ENCODE data around the gene PLEKHD1. TPM values are rescaled to one million over a fixed set of nuclear protein-coding genes. Genes with fewer than 3 reads are reported as not detected.

The PLEKHD1 gene
- total RNA-seq, 4 donors from 2014 or later, result not detected

- no peak overlapping the region for H3K27ac ChIP-seq
- H3K4me1 ChIP-seq, result no peaks in the 10 kb centered on the region
- H3K9me3 ChIP-seq, result no peaks in the 10 kb centered on the region
- no peak for TF ChIP-seq POLR2A (IDR thresholded peaks at IDR 0.05)
- TF ChIP-seq CTCF (IDR thresholded peaks at IDR 0.05), result no peak
- H3K4me3 ChIP-seq, result no peak overlapping the region
- no peaks in the 10 kb centered on the region for H3K27me3 ChIP-seq
- H3K36me3 ChIP-seq, result peaks cover 0 to 29% (median 0%) of the 10 kb centered on the region in 3 donors
- no peak for DNase-seq
Observed at GRCh38 chr14:69451941-69452340, 32.6 kb upstream of the PLEKHD1 start.

GRCh38 chr14:69458350-69458749 lies 26.2 kb upstream of the PLEKHD1 start:
- peaks cover 0 to 46% (median 0%) of the 10 kb centered on the region in 3 donors for H3K36me3 ChIP-seq
- no peaks in the 10 kb centered on the region for H3K27me3 ChIP-seq
- no peak overlapping the region for H3K27ac ChIP-seq
- TF ChIP-seq POLR2A (IDR thresholded peaks at IDR 0.05) (no peak), CTCF (IDR thresholded peaks at IDR 0.05) (no peak)
- H3K4me1 ChIP-seq, result no peaks in the 10 kb centered on the region
- no peak for DNase-seq
- no peaks in the 10 kb centered on the region for H3K9me3 ChIP-seq
- no peak overlapping the region for H3K4me3 ChIP-seq

- H3K4me1 ChIP-seq, result no peaks in the 10 kb centered on the region
- no peaks in the 10 kb centered on the region for H3K27me3 ChIP-seq
- TF ChIP-seq CTCF (IDR thresholded peaks at IDR 0.05), result no peak
- no peak for TF ChIP-seq POLR2A (IDR thresholded peaks at IDR 0.05)
- no peak for DNase-seq
- H3K9me3 ChIP-seq, result no peaks in the 10 kb centered on the region
- peaks cover 0 to 44% (median 0%) of the 10 kb centered on the region in 3 donors for H3K36me3 ChIP-seq
- H3K4me3 ChIP-seq, result no peak overlapping the region
- H3K27ac ChIP-seq, result no peak overlapping the region
Observed at GRCh38 chr14:69459122-69459521, 25.4 kb upstream of the PLEKHD1 start.

GRCh38 chr14:69460093-69460701 lies 24.3 kb upstream of the PLEKHD1 start:
- TF ChIP-seq POLR2A (IDR thresholded peaks at IDR 0.05) (no peak), CTCF (IDR thresholded peaks at IDR 0.05) (peak; percentile 33 to 97 (median 80))
- DNase-seq, result peak; percentile 39 to 83 (median 57)
- H3K27me3 ChIP-seq, result no peaks in the 10 kb centered on the region
- H3K9me3 ChIP-seq, result no peaks in the 10 kb centered on the region
- peaks cover 0 to 37% (median 0%) of the 10 kb centered on the region in 3 donors for H3K36me3 ChIP-seq
- no peak overlapping the region for H3K27ac ChIP-seq
- H3K4me1 ChIP-seq, result no peaks in the 10 kb centered on the region
- H3K4me3 ChIP-seq, result no peak overlapping the region

GRCh38 chr14:69464379-69464778 lies 20.1 kb upstream of the PLEKHD1 start:
- DNase-seq, result no peak

More at GRCh38 chr14:69464379-69464778, 20.1 kb upstream of the PLEKHD1 start:
- Histone ChIP-seq H3K4me1 (no peaks in the 10 kb centered on the region), H3K36me3 (no peaks in the 10 kb centered on the region), H3K27me3 (no peaks in the 10 kb centered on the region), H3K4me3 (no peak overlapping the region), H3K9me3 (no peaks in the 10 kb centered on the region), H3K27ac (no peak overlapping the region)
- TF ChIP-seq POLR2A (IDR thresholded peaks at IDR 0.05) (no peak), CTCF (IDR thresholded peaks at IDR 0.05) (no peak)

All from Peyer's patch (tissue), 4 donors.